Vagina (tissue), 2 donors: ENCODE measurements around the gene MBL2.

Experiments
- CTCF ChIP-seq, 3 experiments: fragments of 450-650 bp in 2 of 3; fragments of 200-600 bp in 1 of 3; sonication (generic) in 1 of 3; IDR thresholded peaks; one replicate each; pipeline ENCODE4 v1.5.1; 2017 to 2019; ENCODE audit warnings: antibody characterized with exemption in 3 of 3, mild to moderate bottlenecking in 2 of 3, moderate library complexity in 2 of 3
- POLR2A ChIP-seq, 2 donors: fragments of 450-650 bp; IDR thresholded peaks; one replicate each; pipeline ENCODE4 v1.6.1; 2017; ENCODE audit warnings: antibody characterized with exemption in 2 of 2, mild to moderate bottlenecking in 2 of 2, moderate library complexity in 2 of 2
- POLR2AphosphoS5 ChIP-seq, 2 donors: sonication (generic); formaldehyde crosslinking; IDR thresholded peaks; one replicate each; pipeline ENCODE4 v1.9.0; 2017; ENCODE audit warnings: antibody characterized with exemption in 2 of 2, mild to moderate bottlenecking in 2 of 2, low read depth in 1 of 2; ENCODE audit not compliant: insufficient read depth in 1 of 2

- TF ChIP-seq POLR2A (IDR thresholded peaks at IDR 0.05), result no peak
- no peak for TF ChIP-seq CTCF (IDR thresholded peaks at IDR 0.05)
- TF ChIP-seq POLR2AphosphoS5 (IDR thresholded peaks at IDR 0.05; ENCODE audit: insufficient read depth in 1 of 2, low read depth in 1 of 2), result no peak
These were observed 22.0 kb downstream of the MBL2 start for GRCh38 chr10:52750629-52751028.
